Keratinocyte (primary cell): Measurements from ENCODE around the gene NOS1. TPM values are rescaled to one million over a fixed set of nuclear protein-coding genes. Genes with fewer than 3 reads are reported as not detected.

ENCODE experiments used
- DNase-seq: peaks from one replicate; pipeline ENCODE4 v3.0.0-alpha.2; 2011; ENCODE audit warnings: low read depth, missing footprints, low spot score
- FAIRE-seq: peaks from 2 replicates; lab custom pipeline; 2011; peaks lifted over from hg19 to GRCh38; lab: Jason Lieb, UNC
- H2AFZ ChIP-seq: 2 replicates; pipeline ENCODE4 v1.6.0; 2012; ENCODE audit warnings: low read length, control low read depth, inconsistent platforms; ENCODE audit not compliant: control insufficient read depth
- H3K27ac ChIP-seq: 2 replicates; pipeline ENCODE4 v1.5.1; 2011; ENCODE audit warnings: low read length; ENCODE audit not compliant: control insufficient read depth, insufficient read depth
- H3K27me3 ChIP-seq: 3 replicates; pipeline ENCODE4 v1.6.0; 2011; ENCODE audit warnings: low read length; ENCODE audit not compliant: control insufficient read depth, insufficient read depth; ENCODE audit errors: extremely low read depth
- H3K36me3 ChIP-seq, 2 experiments: 2 replicates in 1 of 2; 3 replicates in 1 of 2; pipeline ENCODE4 v1.5.1; 2011; ENCODE audit warnings: low read length in 2 of 2, mild to moderate bottlenecking in 1 of 2; ENCODE audit not compliant: control insufficient read depth in 2 of 2, insufficient read depth in 2 of 2; ENCODE audit errors: extremely low read depth in 1 of 2
- H3K4me1 ChIP-seq: 3 replicates; pipeline ENCODE4 v1.5.1; 2011; ENCODE audit warnings: low read length; ENCODE audit not compliant: control insufficient read depth, insufficient read depth; ENCODE audit errors: extremely low read depth
- H3K4me2 ChIP-seq: 3 replicates; pipeline ENCODE4 v1.6.0; 2011; ENCODE audit warnings: low read depth, low read length; ENCODE audit not compliant: control insufficient read depth, insufficient read depth; ENCODE audit errors: extremely low read depth
- H3K4me3 ChIP-seq, 3 experiments: fragments of 200-600 bp in 1 of 3; sonication (generic) in 1 of 3; 2 replicates in 2 of 3; 3 replicates in 1 of 3; pipeline ENCODE4 v1.5.1; 2011 to 2016; ENCODE audit warnings: low read length in 3 of 3, mild to moderate bottlenecking in 3 of 3, control low read depth in 2 of 3, inconsistent platforms in 1 of 3, low read depth in 1 of 3, mixed read lengths in 1 of 3, mixed run types in 1 of 3, moderate library complexity in 1 of 3; ENCODE audit not compliant: control insufficient read depth in 2 of 3, insufficient read depth in 2 of 3; ENCODE audit errors: extremely low read depth in 1 of 3
- H3K79me2 ChIP-seq: 2 replicates; pipeline ENCODE4 v1.6.0; 2012; ENCODE audit warnings: low read length; ENCODE audit not compliant: control insufficient read depth, insufficient read depth
- H3K9ac ChIP-seq: 3 replicates; pipeline ENCODE4 v1.6.0; 2011; ENCODE audit warnings: low read length; ENCODE audit not compliant: control insufficient read depth, insufficient read depth; ENCODE audit errors: extremely low read depth
- H3K9me1 ChIP-seq: 3 replicates; pipeline ENCODE4 v1.6.0; 2011; ENCODE audit warnings: low read length; ENCODE audit not compliant: control insufficient read depth, insufficient read depth; ENCODE audit errors: extremely low read depth
- H3K9me3 ChIP-seq: 2 replicates; pipeline ENCODE4 v1.5.1; 2012; ENCODE audit warnings: low read depth, low read length; ENCODE audit not compliant: control insufficient read depth
- H4K20me1 ChIP-seq: 3 replicates; pipeline ENCODE4 v1.6.0; 2011; ENCODE audit warnings: low read length; ENCODE audit not compliant: control insufficient read depth, insufficient read depth; ENCODE audit errors: extremely low read depth
- EZH2 ChIP-seq: IDR thresholded peaks from one replicate; pipeline ENCODE4 v1.6.1; 2012; ENCODE audit warnings: inconsistent platforms, mild to moderate bottlenecking, low read length, moderate library complexity
- dilution Hi-C: fragments of 300-500 bp; cut with MboI; formaldehyde crosslinking; loops from one replicate; pipeline ENCODE4 v1.7.0; 2020; ENCODE audit warnings: low sequenced_read_pairs; ENCODE audit not compliant: extremely low pct_ligation_motif_present
- polyA plus RNA-seq, 5 experiments: library from polyadenylated mRNA; depleted of rRNA in 3 of 5; stranded (reverse) in 3 of 5; stranded (forward) in 1 of 5; unstranded in 1 of 5; fragments of >200 nt; gene quantifications; 1 replicate in 1 of 5; 2 replicates in 3 of 5; 3 replicates in 1 of 5; pipeline versions ENCODE4 v1.2.1 to v1.2.3, GENCODE V29; 2011 to 2012; ENCODE audit warnings: missing spikeins in 2 of 5, low read depth in 1 of 5, low replicate concordance in 1 of 5
- TF ChIP-seq, protein P1 (sequence below), 3 experiments: IDR thresholded peaks in 1 of 3; conservative IDR thresholded peaks in 1 of 3; optimal IDR thresholded peaks in 1 of 3; 2 replicates in 2 of 3; 3 replicates in 1 of 3; pipeline versions ENCODE3 to v1.5.1; 2011; ENCODE audit warnings: low read length in 3 of 3, mild to moderate bottlenecking in 3 of 3, moderate library complexity in 2 of 3, control low read depth in 1 of 3, inconsistent platforms in 1 of 3; ENCODE audit not compliant: insufficient read depth in 2 of 3; ENCODE audit errors: extremely low read depth in 1 of 3

The NOS1 gene
- polyA plus RNA-seq, 1 donor (not counting 4 experiments of a cell fraction or from before 2014, with no cell fraction given), result 5.6 TPM

DNA sequence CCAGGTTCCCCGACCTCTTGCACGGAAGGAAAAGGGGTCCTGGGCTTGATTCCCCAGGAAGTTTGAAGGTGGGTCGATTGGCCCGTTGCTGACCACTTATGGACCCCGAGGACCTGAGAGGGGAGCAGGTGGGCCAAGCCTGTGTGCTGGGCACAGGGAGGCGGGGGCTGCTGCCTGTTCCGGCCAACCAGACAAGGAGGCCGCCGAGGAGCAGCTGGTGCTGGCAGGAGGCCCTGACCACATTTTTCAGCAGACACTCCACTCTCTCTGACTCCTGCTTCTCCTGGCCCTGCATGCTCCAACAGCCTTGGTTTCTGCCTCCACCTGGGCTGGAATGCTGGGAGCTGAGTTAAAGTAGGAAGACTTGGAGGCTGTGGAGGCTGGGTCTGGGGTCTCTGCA, 42.8 kb downstream of the NOS1 start:
- no peak for DNase-seq
- no peak for FAIRE-seq
- no peaks in the 10 kb centered on the region for H3K4me1 ChIP-seq

GRCh38 chr12:117316336-117316735, 45.1 kb downstream of the NOS1 start:
- Histone ChIP-seq H3K9ac (no peak overlapping the region), H3K36me3 (peaks cover 3 to 4% of the 10 kb centered on the region in 2 experiments), H2AFZ (no peak overlapping the region), H3K4me1 (no peaks in the 10 kb centered on the region), H3K9me1 (no peaks in the 10 kb centered on the region), H3K9me3 (no peaks in the 10 kb centered on the region), H3K4me2 (no peak overlapping the region), H3K4me3 (no peak overlapping the region), H4K20me1 (no peaks in the 10 kb centered on the region), H3K79me2 (no peaks in the 10 kb centered on the region), H3K27ac (no peak overlapping the region), H3K27me3 (no peaks in the 10 kb centered on the region)
- dilution Hi-C loops, result no loop called here
- DNase-seq (no peak), FAIRE-seq (no peak)
- TF ChIP-seq, protein P1, sequence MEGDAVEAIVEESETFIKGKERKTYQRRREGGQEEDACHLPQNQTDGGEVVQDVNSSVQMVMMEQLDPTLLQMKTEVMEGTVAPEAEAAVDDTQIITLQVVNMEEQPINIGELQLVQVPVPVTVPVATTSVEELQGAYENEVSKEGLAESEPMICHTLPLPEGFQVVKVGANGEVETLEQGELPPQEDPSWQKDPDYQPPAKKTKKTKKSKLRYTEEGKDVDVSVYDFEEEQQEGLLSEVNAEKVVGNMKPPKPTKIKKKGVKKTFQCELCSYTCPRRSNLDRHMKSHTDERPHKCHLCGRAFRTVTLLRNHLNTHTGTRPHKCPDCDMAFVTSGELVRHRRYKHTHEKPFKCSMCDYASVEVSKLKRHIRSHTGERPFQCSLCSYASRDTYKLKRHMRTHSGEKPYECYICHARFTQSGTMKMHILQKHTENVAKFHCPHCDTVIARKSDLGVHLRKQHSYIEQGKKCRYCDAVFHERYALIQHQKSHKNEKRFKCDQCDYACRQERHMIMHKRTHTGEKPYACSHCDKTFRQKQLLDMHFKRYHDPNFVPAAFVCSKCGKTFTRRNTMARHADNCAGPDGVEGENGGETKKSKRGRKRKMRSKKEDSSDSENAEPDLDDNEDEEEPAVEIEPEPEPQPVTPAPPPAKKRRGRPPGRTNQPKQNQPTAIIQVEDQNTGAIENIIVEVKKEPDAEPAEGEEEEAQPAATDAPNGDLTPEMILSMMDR (optimal IDR thresholded peaks at IDR 0.05 in 1 of 3, IDR thresholded peaks at IDR 0.05 in 1 of 3, conservative IDR thresholded peaks at IDR 0.05 in 1 of 3; ENCODE audit: extremely low read depth in 1 of 3, insufficient read depth in 2 of 3, low read length in 3 of 3), result no peak
- no peak for TF ChIP-seq EZH2

More for the DNA sequence above, 42.8 kb downstream of the NOS1 start:
- H3K4me3 ChIP-seq, result no peak overlapping the region
- H3K9ac ChIP-seq, result no peak overlapping the region
- H3K9me3 ChIP-seq, result no peaks in the 10 kb centered on the region
- H3K27me3 ChIP-seq, result no peaks in the 10 kb centered on the region
- H3K79me2 ChIP-seq, result no peaks in the 10 kb centered on the region
- H3K36me3 ChIP-seq, result peaks cover 0 to 3% of the 10 kb centered on the region in 2 experiments
- H3K4me2 ChIP-seq, result no peak overlapping the region
- H3K9me1 ChIP-seq, result no peaks in the 10 kb centered on the region
- no peak overlapping the region for H2AFZ ChIP-seq
- no peaks in the 10 kb centered on the region for H4K20me1 ChIP-seq
- dilution Hi-C loops, result no loop called here
- TF ChIP-seq EZH2, result no peak
- TF ChIP-seq, protein P1 (optimal IDR thresholded peaks at IDR 0.05 in 1 of 3, IDR thresholded peaks at IDR 0.05 in 1 of 3, conservative IDR thresholded peaks at IDR 0.05 in 1 of 3; ENCODE audit: extremely low read depth in 1 of 3, insufficient read depth in 2 of 3, low read length in 3 of 3), result no peak
- H3K27ac ChIP-seq, result no peak overlapping the region
